Stromal cell of bone marrow (primary cell): ENCODE results near the gene TNFRSF11A.

ENCODE experiments used
- DNase-seq: peaks from one replicate; pipeline ENCODE4 v3.0.0-alpha.2; 2012; ENCODE audit warnings: low read depth

TNFRSF11A gene

GRCh38 chr18:62384610-62385097, 59.5 kb downstream of the TNFRSF11A start:
- DNase-seq, result no peak

GRCh38 chr18:62386091-62386490, 61.0 kb downstream of the TNFRSF11A start:
- DNase-seq, result no peak

GRCh38 chr18:62386601-62387000, 61.5 kb downstream of the TNFRSF11A start:
- DNase-seq, result no peak

GRCh38 chr18:62387257-62387656, 62.1 kb downstream of the TNFRSF11A start:
- DNase-seq, result no peak

- no peak for DNase-seq
Measured at GRCh38 chr18:62388855-62389760, 64.0 kb downstream of the TNFRSF11A start.

GRCh38 chr18:62389761-62390481, 64.8 kb downstream of the TNFRSF11A start:
- DNase-seq, result no peak

- DNase-seq, result no peak
Measured at GRCh38 chr18:62394006-62394763, 69.1 kb downstream of the TNFRSF11A start.

GRCh38 chr18:62396381-62396780, 71.3 kb downstream of the TNFRSF11A start:
- DNase-seq, result no peak

GRCh38 chr18:62396967-62397366, 71.9 kb downstream of the TNFRSF11A start:
- DNase-seq, result no peak

GRCh38 chr18:62398291-62398690, 73.2 kb downstream of the TNFRSF11A start:
- no peak for DNase-seq

GRCh38 chr18:62399276-62399675, 74.2 kb downstream of the TNFRSF11A start:
- DNase-seq, result no peak

GRCh38 chr18:62399781-62400308, 74.7 kb downstream of the TNFRSF11A start:
- DNase-seq, result no peak

- DNase-seq, result no peak
Measured at GRCh38 chr18:62400916-62401315, 75.8 kb downstream of the TNFRSF11A start.

GRCh38 chr18:62402342-62402948, 77.3 kb downstream of the TNFRSF11A start:
- DNase-seq, result no peak

GRCh38 chr18:62403120-62403519, 78.0 kb downstream of the TNFRSF11A start:
- DNase-seq, result no peak

- no peak for DNase-seq
Measured at GRCh38 chr18:62404881-62405280, 79.8 kb downstream of the TNFRSF11A start.

GRCh38 chr18:62407660-62408059, 82.5 kb downstream of the TNFRSF11A start:
- DNase-seq, result no peak

- DNase-seq, result no peak
Measured at GRCh38 chr18:62409821-62410220, 84.7 kb downstream of the TNFRSF11A start.

GRCh38 chr18:62412231-62412979, 87.3 kb downstream of the TNFRSF11A start:
- DNase-seq, result no peak

GRCh38 chr18:62413206-62413605, 88.1 kb downstream of the TNFRSF11A start:
- DNase-seq, result no peak

GRCh38 chr18:62418258-62418657, 93.1 kb downstream of the TNFRSF11A start:
- DNase-seq, result no peak
